SK-N-SH (cell line): ENCODE measurements around the gene CENPE.

Source experiments
- EP300 ChIP-seq, 2 experiments: IDR thresholded peaks; 2 replicates each; pipeline versions ENCODE4 v1.4.0 to v1.6.1; 2012; ENCODE audit warnings: borderline replicate concordance in 1 of 2, low read depth in 1 of 2, low read length in 1 of 2
- POLR2AphosphoS5 ChIP-seq: IDR thresholded peaks from 2 replicates; pipeline ENCODE4 v1.6.1; 2012; ENCODE audit warnings: low read depth, low read length
- RFX5 ChIP-seq: IDR thresholded peaks from 2 replicates; pipeline ENCODE4 v1.6.1; 2012; ENCODE audit warnings: mild to moderate bottlenecking, improper control_type of control experiment, low read length
- TF ChIP-seq, protein P1 (sequence below): fragments of 200-600 bp; sonication (generic); IDR thresholded peaks from 2 replicates; pipeline ENCODE4 v1.6.1; 2017; ENCODE audit warnings: antibody characterized with exemption, mild to moderate bottlenecking, moderate library complexity

DNA sequence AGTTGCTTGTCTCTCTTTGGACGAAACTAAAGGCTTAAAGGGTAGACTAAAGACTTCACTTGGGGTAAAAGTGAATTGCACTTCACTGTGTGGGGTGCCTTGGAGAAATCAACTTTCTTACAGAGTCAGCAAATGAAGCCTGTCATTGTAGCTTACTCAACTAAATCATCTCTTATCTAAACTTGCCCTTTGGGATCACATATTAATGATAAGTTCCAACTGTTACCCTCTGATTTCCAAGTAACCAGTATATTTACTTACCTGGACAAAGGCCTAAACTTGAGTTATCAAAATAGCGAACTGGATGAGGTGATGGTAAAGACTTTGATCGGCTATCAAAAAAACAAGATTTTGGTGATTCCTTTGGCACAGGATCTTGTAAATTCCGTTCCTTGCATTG, 89.6 kb downstream of the CENPE start:
- TF ChIP-seq, protein P1, sequence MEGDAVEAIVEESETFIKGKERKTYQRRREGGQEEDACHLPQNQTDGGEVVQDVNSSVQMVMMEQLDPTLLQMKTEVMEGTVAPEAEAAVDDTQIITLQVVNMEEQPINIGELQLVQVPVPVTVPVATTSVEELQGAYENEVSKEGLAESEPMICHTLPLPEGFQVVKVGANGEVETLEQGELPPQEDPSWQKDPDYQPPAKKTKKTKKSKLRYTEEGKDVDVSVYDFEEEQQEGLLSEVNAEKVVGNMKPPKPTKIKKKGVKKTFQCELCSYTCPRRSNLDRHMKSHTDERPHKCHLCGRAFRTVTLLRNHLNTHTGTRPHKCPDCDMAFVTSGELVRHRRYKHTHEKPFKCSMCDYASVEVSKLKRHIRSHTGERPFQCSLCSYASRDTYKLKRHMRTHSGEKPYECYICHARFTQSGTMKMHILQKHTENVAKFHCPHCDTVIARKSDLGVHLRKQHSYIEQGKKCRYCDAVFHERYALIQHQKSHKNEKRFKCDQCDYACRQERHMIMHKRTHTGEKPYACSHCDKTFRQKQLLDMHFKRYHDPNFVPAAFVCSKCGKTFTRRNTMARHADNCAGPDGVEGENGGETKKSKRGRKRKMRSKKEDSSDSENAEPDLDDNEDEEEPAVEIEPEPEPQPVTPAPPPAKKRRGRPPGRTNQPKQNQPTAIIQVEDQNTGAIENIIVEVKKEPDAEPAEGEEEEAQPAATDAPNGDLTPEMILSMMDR = no peak
- no peak for TF ChIP-seq POLR2AphosphoS5
- no peak for TF ChIP-seq RFX5
- no peak for TF ChIP-seq EP300 (IDR thresholded peaks at IDR 0.05; ENCODE audit: borderline replicate concordance in 1 of 2, low read depth in 1 of 2, low read length in 1 of 2)
